GM10248 (cell line): ENCODE results near the gene CLEC20A.

ENCODE experiments used
- CTCF ChIA-PET: fragments of 300-600 bp; sonication (Branson Sonifier 250); formaldehyde crosslinking; extraction: SDS; loops from one replicate; lab custom pipeline; 2021; ENCODE audit warnings: antibody characterized with exemption; lab: Yijun Ruan, JAX
- POLR2A ChIA-PET: fragments of 350-650 bp; sonication (Branson Sonifier 250); formaldehyde crosslinking; extraction: SDS; loops from one replicate; lab custom pipeline; 2020; ENCODE audit warnings: antibody characterized with exemption; lab: Yijun Ruan, JAX
- DNase-seq: peaks from one replicate; pipeline ENCODE4 v3.0.0; 2012; ENCODE audit errors: extremely low spot score
- CTCF ChIP-seq: IDR thresholded peaks from 2 replicates; pipeline ENCODE4 v1.5.1; 2012; ENCODE audit warnings: mild to moderate bottlenecking, low read depth; ENCODE audit errors: extremely low read depth, missing control alignments, control extremely low read depth

The CLEC20A gene

GRCh38 chr1:178434360-178434759 is 62.4 kb downstream of the CLEC20A start:
- POLR2A ChIA-PET: no interaction called here
- TF ChIP-seq CTCF: no peak
- no peak for DNase-seq
- CTCF ChIA-PET: interaction anchor here (0.7 to 1.1 kb wide), 4 partner anchors 9 to 98 kb away, joined by 3 to 4 read pairs (median 3); no protein-coding TSS in a partner anchor
